H9 (cell line): Measurements from ENCODE around the gene KDF1. TPM values are rescaled to one million over a fixed set of nuclear protein-coding genes. Genes with fewer than 3 reads are reported as not detected.

Experiments
- DNase-seq: peaks from one replicate; pipeline ENCODE4 v3.0.0-alpha.2; 2017
- H2AFZ ChIP-seq: one replicate; pipeline ENCODE4 v1.6.1; 2013; ENCODE audit warnings: mild to moderate bottlenecking, low read length, control low read depth, moderate library complexity
- H2AK5ac ChIP-seq: 2 replicates; pipeline ENCODE4 v1.6.1; 2013; ENCODE audit warnings: low read length, control low read depth, mixed read lengths; ENCODE audit not compliant: insufficient read length
- H2BK120ac ChIP-seq: one replicate; pipeline ENCODE4 v1.6.1; 2013; ENCODE audit warnings: low read depth, mild to moderate bottlenecking, low read length, control low read depth, inconsistent platforms; ENCODE audit not compliant: poor library complexity, severe bottlenecking
- H2BK12ac ChIP-seq: 2 replicates; pipeline ENCODE4 v1.6.1; 2013; ENCODE audit warnings: low read length, control low read depth, mixed read lengths, low read depth; ENCODE audit not compliant: insufficient read length
- H2BK15ac ChIP-seq: 2 replicates; pipeline ENCODE4 v1.6.1; 2013; ENCODE audit warnings: low read depth, low read length, control low read depth
- H2BK20ac ChIP-seq: one replicate; pipeline ENCODE4 v1.6.1; 2013; ENCODE audit warnings: low read depth, mild to moderate bottlenecking, low read length, control low read depth, inconsistent platforms; ENCODE audit not compliant: poor library complexity, severe bottlenecking
- H2BK5ac ChIP-seq: 2 replicates; pipeline ENCODE4 v1.6.1; 2013; ENCODE audit warnings: low read length, control low read depth, mixed read lengths; ENCODE audit not compliant: insufficient read length
- H3K14ac ChIP-seq: 2 replicates; pipeline ENCODE4 v1.6.1; 2013; ENCODE audit warnings: low read length, control low read depth; ENCODE audit not compliant: insufficient read depth
- H3K18ac ChIP-seq: 2 replicates; pipeline ENCODE4 v1.6.1; 2013; ENCODE audit warnings: low read depth, mild to moderate bottlenecking, mixed read lengths, low read length, control low read depth; ENCODE audit not compliant: insufficient read length
- H3K23ac ChIP-seq: 2 replicates; pipeline ENCODE4 v1.6.1; 2013; ENCODE audit warnings: low read length, control low read depth, mixed read lengths, low read depth; ENCODE audit not compliant: insufficient read length
- H3K23me2 ChIP-seq: 2 replicates; pipeline ENCODE4 v1.6.1; 2013; ENCODE audit warnings: low read depth, mild to moderate bottlenecking, mixed read lengths, low read length, control low read depth; ENCODE audit not compliant: insufficient read length, poor library complexity, severe bottlenecking
- H3K27ac ChIP-seq: 2 replicates; pipeline ENCODE4 v1.5.1; 2013; ENCODE audit warnings: low read length, control low read depth, mixed read lengths, low read depth; ENCODE audit not compliant: insufficient read length
- H3K27me3 ChIP-seq: 2 replicates; pipeline ENCODE4 v1.6.1; 2013; ENCODE audit warnings: low read length, control low read depth, inconsistent platforms; ENCODE audit not compliant: insufficient read depth
- H3K4ac ChIP-seq: 2 replicates; pipeline ENCODE4 v1.6.1; 2013; ENCODE audit warnings: low read depth, mild to moderate bottlenecking, control low read depth, inconsistent platforms, low read length, moderate library complexity
- H3K4me1 ChIP-seq: 2 replicates; pipeline ENCODE4 v1.6.1; 2013; ENCODE audit warnings: low read length, control low read depth, inconsistent platforms; ENCODE audit not compliant: insufficient read depth
- H3K4me2 ChIP-seq: 2 replicates; pipeline ENCODE4 v1.6.1; 2013; ENCODE audit warnings: low read length, control low read depth, mixed read lengths; ENCODE audit not compliant: insufficient read length, insufficient read depth
- H3K56ac ChIP-seq: 2 replicates; pipeline ENCODE4 v1.6.1; 2013; ENCODE audit warnings: low read depth, mild to moderate bottlenecking, mixed read lengths, low read length, control low read depth; ENCODE audit not compliant: insufficient read length
- H3K79me1 ChIP-seq: 2 replicates; pipeline ENCODE4 v1.6.1; 2013; ENCODE audit warnings: low read depth, mild to moderate bottlenecking, moderate library complexity, low read length, control low read depth, inconsistent platforms; ENCODE audit not compliant: insufficient read depth, poor library complexity, severe bottlenecking
- H3K79me2 ChIP-seq: 2 replicates; pipeline ENCODE4 v1.6.1; 2013; ENCODE audit warnings: low read length, control low read depth, inconsistent platforms; ENCODE audit not compliant: insufficient read depth
- H3K9ac ChIP-seq: 2 replicates; pipeline ENCODE4 v1.6.1; 2013; ENCODE audit warnings: low read length, control low read depth, mixed read lengths; ENCODE audit not compliant: insufficient read length; ENCODE audit errors: extremely low read depth
- H3K9me3 ChIP-seq: one replicate; pipeline ENCODE4 v1.6.1; 2013; ENCODE audit warnings: low read depth, low read length, inconsistent platforms; ENCODE audit not compliant: control insufficient read depth
- H3T11ph ChIP-seq: one replicate; pipeline ENCODE4 v1.6.1; 2013; ENCODE audit warnings: mild to moderate bottlenecking, low read length, control low read depth, inconsistent platforms
- H4K20me1 ChIP-seq: one replicate; pipeline ENCODE4 v1.6.1; 2013; ENCODE audit not compliant: control insufficient read depth, insufficient read length, insufficient read depth
- H4K5ac ChIP-seq: 2 replicates; pipeline ENCODE4 v1.6.1; 2013; ENCODE audit warnings: low read depth, mild to moderate bottlenecking, mixed read lengths, low read length, control low read depth; ENCODE audit not compliant: insufficient read length
- H4K8ac ChIP-seq: replicated peaks from 2 replicates; pipeline ENCODE4 v1.6.1; 2013; ENCODE audit warnings: low read length, control low read depth, mixed read lengths, low read depth; ENCODE audit not compliant: insufficient read length
- H4K91ac ChIP-seq: 2 replicates; pipeline ENCODE4 v1.6.1; 2013; ENCODE audit warnings: low read depth, mild to moderate bottlenecking, moderate library complexity, mixed read lengths, low read length, control low read depth; ENCODE audit not compliant: insufficient read length
- H3K27ac Mint-ChIP-seq, 3 experiments: 2 replicates in 2 of 3; 3 replicates in 1 of 3; pipeline ENCODE4 v1.8.0; 2020 to 2021; ENCODE audit warnings: mixed read lengths in 3 of 3, mild to moderate bottlenecking in 1 of 3, moderate library complexity in 1 of 3
- H3K27me3 Mint-ChIP-seq: 2 replicates; pipeline ENCODE4 v1.8.0; 2021; ENCODE audit warnings: low read depth, mild to moderate bottlenecking, moderate library complexity, mixed read lengths
- H3K36me3 Mint-ChIP-seq, 3 experiments: 2 replicates in 2 of 3; 3 replicates in 1 of 3; pipeline ENCODE4 v1.8.0; 2020 to 2021; ENCODE audit warnings: low read depth in 3 of 3, mixed read lengths in 3 of 3; ENCODE audit not compliant: insufficient read depth in 1 of 3
- H3K4me1 Mint-ChIP-seq, 2 experiments: 2 replicates each; pipeline ENCODE4 v1.8.0; 2020; ENCODE audit warnings: mixed read lengths in 2 of 2
- H3K4me3 Mint-ChIP-seq, 2 experiments: 2 replicates in 1 of 2; 3 replicates in 1 of 2; pipeline ENCODE4 v1.8.0; 2020 to 2021; ENCODE audit warnings: mild to moderate bottlenecking in 2 of 2, mixed read lengths in 2 of 2, moderate library complexity in 1 of 2
- H3K9me3 Mint-ChIP-seq, 2 experiments: 2 replicates in 1 of 2; 3 replicates in 1 of 2; pipeline ENCODE4 v1.8.0; 2020; ENCODE audit warnings: mild to moderate bottlenecking in 2 of 2, mixed read lengths in 2 of 2, moderate library complexity in 1 of 2
- WGBS: extraction: QIAGEN DNeasy Blood & Tissue Kit; methylation state at CpG from one replicate; pipeline ENCODE4 v1.1.7; 2013; ENCODE audit warnings: missing lambda C conversion rate, low lambda C conversion rate, mixed read lengths; ENCODE audit not compliant: insufficient read length; ENCODE audit errors: extremely low coverage; 5-methylcytosine and 5-hydroxymethylcytosine counted together
- total RNA-seq: library from RNA; stranded (reverse); gene quantifications from 2 replicates; pipeline ENCODE4 v1.2.1, GENCODE V29; 2021
- TF ChIP-seq, protein P1 (sequence below): fragments of 200-600 bp; sonication (generic); conservative IDR thresholded peaks from 3 replicates; pipeline ENCODE4 v1.8.0; 2021; ENCODE audit warnings: antibody characterized with exemption, mild to moderate bottlenecking

The KDF1 gene
- total RNA-seq, 1 experiment from 2014 or later, result 17.6 TPM

DNA sequence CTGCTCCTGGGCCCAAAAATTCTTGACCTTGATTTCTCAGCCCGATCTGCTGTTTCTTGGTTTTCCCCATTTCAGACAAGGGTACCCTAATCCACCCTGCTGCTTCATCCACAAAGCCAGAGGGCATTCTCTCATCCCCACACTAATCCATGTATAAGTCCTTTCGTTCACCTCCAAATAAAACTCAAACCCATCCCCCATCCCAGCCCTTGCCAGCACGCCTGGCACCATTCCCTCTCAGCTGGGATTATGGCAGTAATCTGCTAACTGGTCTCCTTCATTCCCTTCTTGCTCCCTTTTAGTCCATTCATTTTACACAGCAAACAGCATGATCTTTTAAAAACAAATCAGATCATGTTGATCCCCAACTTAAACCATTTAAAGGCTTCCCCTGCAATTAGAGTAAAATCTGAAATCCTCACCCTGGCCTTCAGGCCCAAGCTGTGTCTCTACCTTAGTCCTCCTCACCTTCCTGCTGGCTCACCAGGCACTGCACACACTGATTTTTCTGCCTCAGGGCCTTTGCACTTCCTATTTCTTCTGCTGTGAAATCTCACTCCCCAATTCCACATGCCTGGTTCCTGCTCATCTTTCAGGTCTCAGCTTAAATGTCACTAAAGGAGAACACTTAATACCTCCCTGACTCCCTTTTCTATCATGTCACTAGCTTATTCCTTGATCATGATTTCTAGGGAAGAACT, 21.0 kb upstream of the KDF1 start:
- H3K9me3 ChIP-seq, result no peaks in the 10 kb centered on the region
- H3K18ac ChIP-seq, result no peak overlapping the region
- H3T11ph ChIP-seq, result no peak overlapping the region
- H2BK12ac ChIP-seq, result no peak overlapping the region
- H3K27ac Mint-ChIP-seq, result no peak overlapping the region
- 0 out of 4 replicates have a peak, but pooled peaks cover 0 to 3% of the 10 kb centered on the region in 2 experiments for H3K4me1 Mint-ChIP-seq
- no peaks in the 10 kb centered on the region for H3K9me3 Mint-ChIP-seq
- no peaks in the 10 kb centered on the region for H3K27me3 ChIP-seq
- H3K4me3 Mint-ChIP-seq, result no peak overlapping the region
- H2AK5ac ChIP-seq, result no peak overlapping the region
- TF ChIP-seq, protein P1, sequence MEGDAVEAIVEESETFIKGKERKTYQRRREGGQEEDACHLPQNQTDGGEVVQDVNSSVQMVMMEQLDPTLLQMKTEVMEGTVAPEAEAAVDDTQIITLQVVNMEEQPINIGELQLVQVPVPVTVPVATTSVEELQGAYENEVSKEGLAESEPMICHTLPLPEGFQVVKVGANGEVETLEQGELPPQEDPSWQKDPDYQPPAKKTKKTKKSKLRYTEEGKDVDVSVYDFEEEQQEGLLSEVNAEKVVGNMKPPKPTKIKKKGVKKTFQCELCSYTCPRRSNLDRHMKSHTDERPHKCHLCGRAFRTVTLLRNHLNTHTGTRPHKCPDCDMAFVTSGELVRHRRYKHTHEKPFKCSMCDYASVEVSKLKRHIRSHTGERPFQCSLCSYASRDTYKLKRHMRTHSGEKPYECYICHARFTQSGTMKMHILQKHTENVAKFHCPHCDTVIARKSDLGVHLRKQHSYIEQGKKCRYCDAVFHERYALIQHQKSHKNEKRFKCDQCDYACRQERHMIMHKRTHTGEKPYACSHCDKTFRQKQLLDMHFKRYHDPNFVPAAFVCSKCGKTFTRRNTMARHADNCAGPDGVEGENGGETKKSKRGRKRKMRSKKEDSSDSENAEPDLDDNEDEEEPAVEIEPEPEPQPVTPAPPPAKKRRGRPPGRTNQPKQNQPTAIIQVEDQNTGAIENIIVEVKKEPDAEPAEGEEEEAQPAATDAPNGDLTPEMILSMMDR, result no peak
- H2BK5ac ChIP-seq, result no peak overlapping the region
- no peak overlapping the region for H3K56ac ChIP-seq
- no peak overlapping the region for H2BK20ac ChIP-seq
- no peak overlapping the region for H3K14ac ChIP-seq
- H3K4ac ChIP-seq, result no peak overlapping the region
- H3K79me2 ChIP-seq, result no peaks in the 10 kb centered on the region
- no peak overlapping the region for H3K27ac ChIP-seq
- H3K36me3 Mint-ChIP-seq, result no peaks in the 10 kb centered on the region
- no peak overlapping the region for H4K5ac ChIP-seq
- no peaks in the 10 kb centered on the region for H4K20me1 ChIP-seq
- WGBS, result no CpG with 5 or more reads among the region's 3 CpGs
- no peaks in the 10 kb centered on the region for H3K23me2 ChIP-seq
- no peak for DNase-seq
- H4K91ac ChIP-seq, result no peak overlapping the region
- no peak overlapping the region for H4K8ac ChIP-seq
- H3K9ac ChIP-seq, result no peak overlapping the region
- H2BK15ac ChIP-seq, result no peak overlapping the region
- H3K79me1 ChIP-seq, result no peaks in the 10 kb centered on the region
- H3K4me1 ChIP-seq, result no peaks in the 10 kb centered on the region
- H3K27me3 Mint-ChIP-seq, result peaks cover 7% of the 10 kb centered on the region
- H2AFZ ChIP-seq, result no peak overlapping the region
- H3K23ac ChIP-seq, result no peak overlapping the region
- H3K4me2 ChIP-seq, result no peak overlapping the region
- H2BK120ac ChIP-seq, result no peak overlapping the region
